IMR-90 (cell line): ENCODE data around the gene USH1G. TPM values are rescaled to one million over a fixed set of nuclear protein-coding genes. Genes with fewer than 3 reads are reported as not detected.

Experiments used
- ATAC-seq: fragments of 200-7000 bp; cut with Tn5 transposase; 2 replicates; pipeline ENCODE4 v1.9.1; 2020; ENCODE audit warnings: low read depth, mild to moderate bottlenecking, moderate library complexity
- BruUV-seq: library from RNA; stranded (reverse); fragments of 400-500 nt; replicated peaks from 2 replicates; lab custom pipeline; 2021; lab: Mats Ljungman, UMichigan
- CTCF ChIA-PET: fragments of 300-600 bp; formaldehyde crosslinking; extraction: SDS; loops from one replicate; lab custom pipeline; 2021; ENCODE audit warnings: antibody characterized with exemption; lab: Yijun Ruan, JAX
- POLR2A ChIA-PET: fragments of 300-600 bp; sonication (Branson Sonifier 250); formaldehyde crosslinking; loops from one replicate; lab custom pipeline; 2022; ENCODE audit warnings: antibody characterized with exemption; ENCODE audit not compliant: unreplicated experiment; lab: Charles Lee
- DNase-seq: peaks from one replicate; pipeline ENCODE4 v3.0.0; 2013
- H2AFZ ChIP-seq: replicated peaks from 2 replicates; pipeline ENCODE3; 2013; ENCODE audit warnings: low read length, mild to moderate bottlenecking; ENCODE audit not compliant: poor library complexity
- H2AK5ac ChIP-seq: 2 replicates; pipeline ENCODE4 v1.6.1; 2013; ENCODE audit warnings: low read depth, low read length, inconsistent platforms
- H2AK9ac ChIP-seq: replicated peaks from 2 replicates; pipeline ENCODE3; 2013; ENCODE audit warnings: mild to moderate bottlenecking, low read depth, low read length, moderate library complexity; ENCODE audit not compliant: poor library complexity
- H2BK120ac ChIP-seq: 2 replicates; pipeline ENCODE4 v1.6.1; 2013; ENCODE audit warnings: low read depth, low read length, inconsistent platforms
- H2BK15ac ChIP-seq: 3 replicates; pipeline ENCODE4 v1.6.1; 2013; ENCODE audit warnings: low read depth, low read length, inconsistent platforms
- H2BK20ac ChIP-seq: 2 replicates; pipeline ENCODE4 v1.6.1; 2013; ENCODE audit warnings: low read depth, mild to moderate bottlenecking, inconsistent platforms, low read length, moderate library complexity
- H2BK5ac ChIP-seq: 2 replicates; pipeline ENCODE4 v1.6.1; 2013; ENCODE audit warnings: mild to moderate bottlenecking, low read depth, low read length, inconsistent platforms; ENCODE audit not compliant: poor library complexity, severe bottlenecking
- H3K14ac ChIP-seq: replicated peaks from 2 replicates; pipeline ENCODE4 v1.6.1; 2013; ENCODE audit warnings: low read depth, low read length, inconsistent platforms
- H3K18ac ChIP-seq: 2 replicates; pipeline ENCODE4 v1.6.1; 2013; ENCODE audit warnings: low read depth, low read length, control low read depth
- H3K23ac ChIP-seq: 2 replicates; pipeline ENCODE4 v1.6.1; 2013; ENCODE audit warnings: low read depth, low read length, inconsistent platforms
- H3K27ac ChIP-seq: 2 replicates; pipeline ENCODE4 v1.5.1; 2013; ENCODE audit warnings: mild to moderate bottlenecking, control low read depth, low read length; ENCODE audit not compliant: insufficient read depth
- H3K27me3 ChIP-seq: 2 replicates; pipeline ENCODE4 v1.6.1; 2013; ENCODE audit warnings: low read length; ENCODE audit not compliant: control insufficient read depth, insufficient read depth
- H3K36me3 ChIP-seq: 2 replicates; pipeline ENCODE4 v1.6.1; 2013; ENCODE audit warnings: low read length, mixed read lengths; ENCODE audit not compliant: control insufficient read depth, insufficient read depth
- H3K4ac ChIP-seq: 2 replicates; pipeline ENCODE4 v1.6.1; 2013; ENCODE audit warnings: low read depth, low read length, inconsistent platforms
- H3K4me1 ChIP-seq: 2 replicates; pipeline ENCODE4 v1.6.1; 2013; ENCODE audit warnings: low read length, mixed read lengths; ENCODE audit not compliant: control insufficient read depth, insufficient read depth
- H3K4me2 ChIP-seq: 2 replicates; pipeline ENCODE4 v1.6.1; 2013; ENCODE audit warnings: low read depth, mild to moderate bottlenecking, control low read depth, low read length, moderate library complexity
- H3K4me3 ChIP-seq: 2 replicates; pipeline ENCODE4 v1.5.1; 2013; ENCODE audit warnings: low read depth, mild to moderate bottlenecking, control low read depth, low read length, moderate library complexity; ENCODE audit not compliant: insufficient read depth
- H3K56ac ChIP-seq: 2 replicates; pipeline ENCODE4 v1.6.1; 2013; ENCODE audit warnings: low read length, inconsistent platforms; ENCODE audit not compliant: insufficient read depth; ENCODE audit errors: extremely low read depth
- H3K79me1 ChIP-seq, 2 experiments: 2 replicates each; pipeline ENCODE4 v1.6.1; 2013; ENCODE audit warnings: low read length in 2 of 2, inconsistent platforms in 1 of 2, low read depth in 1 of 2
- H3K9ac ChIP-seq: 2 replicates; pipeline ENCODE4 v1.6.1; 2013; ENCODE audit warnings: low read depth, low read length, control low read depth
- H3K9me1 ChIP-seq: 2 replicates; pipeline ENCODE4 v1.6.1; 2013; ENCODE audit warnings: low read length, inconsistent platforms; ENCODE audit not compliant: insufficient read depth
- H3K9me3 ChIP-seq: 2 replicates; pipeline ENCODE4 v1.6.1; 2013; ENCODE audit warnings: low read length; ENCODE audit not compliant: control insufficient read depth, insufficient read depth
- H4K20me1 ChIP-seq: 2 replicates; pipeline ENCODE4 v1.6.1; 2013; ENCODE audit warnings: low read length, inconsistent platforms; ENCODE audit not compliant: insufficient read depth
- H4K5ac ChIP-seq: 2 replicates; pipeline ENCODE4 v1.6.1; 2013; ENCODE audit warnings: mild to moderate bottlenecking, low read depth, low read length, control low read depth
- H4K8ac ChIP-seq, 2 experiments: 2 replicates each; pipeline ENCODE4 v1.6.1; 2013; ENCODE audit warnings: low read depth in 2 of 2, low read length in 2 of 2, control low read depth in 1 of 2, inconsistent platforms in 1 of 2
- H4K91ac ChIP-seq: 2 replicates; pipeline ENCODE4 v1.6.1; 2013; ENCODE audit warnings: low read depth, low read length, inconsistent platforms; ENCODE audit not compliant: insufficient read depth
- BHLHE40 ChIP-seq: fragments of 150-350 bp; IDR thresholded peaks from 2 replicates; pipeline ENCODE4 v1.6.1; 2016; ENCODE audit warnings: mild to moderate bottlenecking, low read depth, low read length
- CHD1 ChIP-seq: IDR thresholded peaks from 2 replicates; pipeline ENCODE4 v1.6.1; 2012; ENCODE audit warnings: low read depth, low read length, improper control_type of control experiment
- MAFK ChIP-seq: IDR thresholded peaks from 2 replicates; pipeline ENCODE4 v1.6.1; 2012; ENCODE audit warnings: low read depth, low read length, improper control_type of control experiment
- MAZ ChIP-seq: IDR thresholded peaks from 2 replicates; pipeline ENCODE4 v1.6.1; 2012; ENCODE audit warnings: low read depth, mild to moderate bottlenecking, low read length, improper control_type of control experiment, moderate library complexity, borderline replicate concordance
- MXI1 ChIP-seq: IDR thresholded peaks from 2 replicates; pipeline ENCODE4 v1.6.1; 2012; ENCODE audit warnings: low read depth, mild to moderate bottlenecking, low read length, moderate library complexity, borderline replicate concordance
- NFE2L2 ChIP-seq: fragments of 150-350 bp; IDR thresholded peaks from 2 replicates; pipeline ENCODE4 v1.6.1; 2016; ENCODE audit warnings: low read depth, mild to moderate bottlenecking, low read length
- POLR2A ChIP-seq: IDR thresholded peaks from 2 replicates; pipeline ENCODE4 v1.6.1; 2012; ENCODE audit warnings: mild to moderate bottlenecking, low read depth, low read length
- RAD21 ChIP-seq: IDR thresholded peaks from 2 replicates; pipeline ENCODE4 v1.6.1; 2012; ENCODE audit warnings: low read length, improper control_type of control experiment
- RCOR1 ChIP-seq: IDR thresholded peaks from 2 replicates; pipeline ENCODE4 v1.6.1; 2012; ENCODE audit warnings: mild to moderate bottlenecking, low read length, improper control_type of control experiment; ENCODE audit not compliant: insufficient replicate concordance
- RFX5 ChIP-seq: IDR thresholded peaks from 2 replicates; pipeline ENCODE4 v1.8.0; 2012; ENCODE audit warnings: low read depth, mild to moderate bottlenecking, low read length, moderate library complexity
- WGBS, 2 experiments: methylation state at CpG; one replicate each; pipeline versions ENCODE4 v1.1.5 to v1.1.7; 2013; ENCODE audit warnings: missing lambda C conversion rate in 2 of 2; ENCODE audit not compliant: insufficient read length in 1 of 2; ENCODE audit errors: extremely low coverage in 2 of 2; 5-methylcytosine and 5-hydroxymethylcytosine counted together
- dilution Hi-C: fragments of 300-500 bp; cut with HindIII; formaldehyde crosslinking; loops from one replicate; pipeline ENCODE4 v1.14.3; 2018; ENCODE audit warnings: low sequenced_read_pairs; ENCODE audit not compliant: unreplicated experiment
- in situ Hi-C: fragments of 300-500 bp; cut with MboI; formaldehyde crosslinking; loops from 3 replicates; pipeline ENCODE4 v1.14.3; 2019; ENCODE audit warnings: low sequenced_read_pairs, inconsistent platforms, mixed read lengths
- intact Hi-C: fragments of 100-400 bp; cut with micrococcal nuclease; formaldehyde crosslinking; loops from 2 replicates; pipeline ENCODE4 v1.10.0; 2022
- polyA plus RNA-seq, 3 experiments: library from polyadenylated mRNA; depleted of rRNA; stranded (reverse); fragments of >200 nt; gene quantifications; 2 replicates each; pipeline ENCODE4 v1.2.3, GENCODE V29; 2012; ENCODE audit warnings: low replicate concordance in 1 of 3
- total RNA-seq: library from RNA; depleted of rRNA; stranded (reverse); fragments of >200 nt; gene quantifications from 2 replicates; pipeline ENCODE4 v1.2.3, GENCODE V29; 2012
- TF ChIP-seq, protein P1 (sequence below): fragments of 150-350 bp; IDR thresholded peaks from 2 replicates; pipeline ENCODE4 v1.6.1; 2017; ENCODE audit warnings: mild to moderate bottlenecking, antibody characterized with exemption, low read length, low read depth
- TF ChIP-seq, protein P2 (sequence below): fragments of 150-350 bp; IDR thresholded peaks from 2 replicates; pipeline ENCODE4 v1.6.1; 2016; ENCODE audit warnings: low read depth, mild to moderate bottlenecking, low read length, moderate library complexity, borderline replicate concordance
- TF ChIP-seq, protein P3 (sequence below): conservative IDR thresholded peaks from 2 replicates; pipeline ENCODE4 v1.5.1; 2012; ENCODE audit warnings: mild to moderate bottlenecking, low read depth, low read length, improper control_type of control experiment

The USH1G gene
- total and polyA plus RNA-seq, 2 of the 4 experiments (the other 2 are of a cell fraction), result not detected

DNA sequence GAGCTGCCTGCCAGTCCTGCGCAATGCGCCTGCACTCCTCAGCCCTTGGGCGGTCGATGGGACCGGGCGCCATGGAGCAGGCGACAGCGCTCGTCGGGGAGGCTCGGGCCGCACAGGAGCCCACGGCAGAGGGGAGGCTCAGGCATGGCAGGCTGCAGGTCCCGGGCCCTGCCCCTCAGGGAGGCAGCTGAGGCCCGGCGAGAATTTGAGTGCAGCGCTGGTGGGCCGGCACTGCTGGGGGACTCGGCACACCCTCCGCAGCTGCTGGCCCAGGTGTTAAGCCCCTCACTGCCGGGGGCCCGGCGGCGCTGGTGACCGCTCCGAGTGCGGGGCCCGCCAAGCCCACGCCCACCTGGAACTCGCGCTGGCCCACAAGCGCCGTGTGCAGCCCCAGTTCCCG, 16.0 kb downstream of the USH1G start:
- CTCF ChIA-PET, result no interaction called here
- ATAC-seq (no peak), DNase-seq (no peak)
- no peak overlapping the region for H4K8ac ChIP-seq
- dilution Hi-C loops, result no loop called here
- in situ Hi-C loops, result no loop called here
- H2AK9ac ChIP-seq, result no peak overlapping the region
- no peak overlapping the region for H3K56ac ChIP-seq
- no peaks in the 10 kb centered on the region for H3K4me1 ChIP-seq
- intact Hi-C loops, result no loop called here
- POLR2A ChIA-PET, result no interaction called here
- H2BK120ac ChIP-seq, result no peak overlapping the region
- no TSS peak for BruUV-seq
- 90% methylated on average over 20 of the region's 34 CpGs; no CpG with 5 or more reads in 1 of the 2 experiments for WGBS, 2 experiments
- H3K79me1 ChIP-seq, result no peaks in the 10 kb centered on the region
- no peaks in the 10 kb centered on the region for H4K20me1 ChIP-seq
- no peak overlapping the region for H2BK15ac ChIP-seq
- no peak overlapping the region for H3K4me3 ChIP-seq
- no peaks in the 10 kb centered on the region for H3K9me3 ChIP-seq
- TF ChIP-seq, protein P1, sequence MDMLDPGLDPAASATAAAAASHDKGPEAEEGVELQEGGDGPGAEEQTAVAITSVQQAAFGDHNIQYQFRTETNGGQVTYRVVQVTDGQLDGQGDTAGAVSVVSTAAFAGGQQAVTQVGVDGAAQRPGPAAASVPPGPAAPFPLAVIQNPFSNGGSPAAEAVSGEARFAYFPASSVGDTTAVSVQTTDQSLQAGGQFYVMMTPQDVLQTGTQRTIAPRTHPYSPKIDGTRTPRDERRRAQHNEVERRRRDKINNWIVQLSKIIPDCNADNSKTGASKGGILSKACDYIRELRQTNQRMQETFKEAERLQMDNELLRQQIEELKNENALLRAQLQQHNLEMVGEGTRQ, result no peak
- TF ChIP-seq, protein P2, sequence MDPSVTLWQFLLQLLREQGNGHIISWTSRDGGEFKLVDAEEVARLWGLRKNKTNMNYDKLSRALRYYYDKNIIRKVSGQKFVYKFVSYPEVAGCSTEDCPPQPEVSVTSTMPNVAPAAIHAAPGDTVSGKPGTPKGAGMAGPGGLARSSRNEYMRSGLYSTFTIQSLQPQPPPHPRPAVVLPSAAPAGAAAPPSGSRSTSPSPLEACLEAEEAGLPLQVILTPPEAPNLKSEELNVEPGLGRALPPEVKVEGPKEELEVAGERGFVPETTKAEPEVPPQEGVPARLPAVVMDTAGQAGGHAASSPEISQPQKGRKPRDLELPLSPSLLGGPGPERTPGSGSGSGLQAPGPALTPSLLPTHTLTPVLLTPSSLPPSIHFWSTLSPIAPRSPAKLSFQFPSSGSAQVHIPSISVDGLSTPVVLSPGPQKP, result no peak
- TF ChIP-seq MXI1 (no peak), RAD21 (no peak), NFE2L2 (no peak), RCOR1 (no peak), MAFK (no peak), POLR2A (no peak), BHLHE40 (no peak), RFX5 (no peak), CHD1 (no peak), MAZ (no peak)
- TF ChIP-seq, protein P3, sequence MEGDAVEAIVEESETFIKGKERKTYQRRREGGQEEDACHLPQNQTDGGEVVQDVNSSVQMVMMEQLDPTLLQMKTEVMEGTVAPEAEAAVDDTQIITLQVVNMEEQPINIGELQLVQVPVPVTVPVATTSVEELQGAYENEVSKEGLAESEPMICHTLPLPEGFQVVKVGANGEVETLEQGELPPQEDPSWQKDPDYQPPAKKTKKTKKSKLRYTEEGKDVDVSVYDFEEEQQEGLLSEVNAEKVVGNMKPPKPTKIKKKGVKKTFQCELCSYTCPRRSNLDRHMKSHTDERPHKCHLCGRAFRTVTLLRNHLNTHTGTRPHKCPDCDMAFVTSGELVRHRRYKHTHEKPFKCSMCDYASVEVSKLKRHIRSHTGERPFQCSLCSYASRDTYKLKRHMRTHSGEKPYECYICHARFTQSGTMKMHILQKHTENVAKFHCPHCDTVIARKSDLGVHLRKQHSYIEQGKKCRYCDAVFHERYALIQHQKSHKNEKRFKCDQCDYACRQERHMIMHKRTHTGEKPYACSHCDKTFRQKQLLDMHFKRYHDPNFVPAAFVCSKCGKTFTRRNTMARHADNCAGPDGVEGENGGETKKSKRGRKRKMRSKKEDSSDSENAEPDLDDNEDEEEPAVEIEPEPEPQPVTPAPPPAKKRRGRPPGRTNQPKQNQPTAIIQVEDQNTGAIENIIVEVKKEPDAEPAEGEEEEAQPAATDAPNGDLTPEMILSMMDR, result no peak
- H3K23ac ChIP-seq, result no peak overlapping the region
- H3K14ac ChIP-seq, result no peak overlapping the region
- no peak overlapping the region for H2BK20ac ChIP-seq
- no peaks in the 10 kb centered on the region for H3K36me3 ChIP-seq
- no peaks in the 10 kb centered on the region for H3K9me1 ChIP-seq
- peaks cover 19% of the 10 kb centered on the region for H3K27me3 ChIP-seq
- no peak overlapping the region for H2AFZ ChIP-seq
- H4K5ac ChIP-seq, result no peak overlapping the region
- H3K4me2 ChIP-seq, result no peak overlapping the region
- no peak overlapping the region for H3K27ac ChIP-seq
- no peak overlapping the region for H2BK5ac ChIP-seq
- H3K9ac ChIP-seq, result no peak overlapping the region
- H2AK5ac ChIP-seq, result no peak overlapping the region
- H4K91ac ChIP-seq, result no peak overlapping the region
- H3K18ac ChIP-seq, result no peak overlapping the region
- no peak overlapping the region for H3K4ac ChIP-seq
